ENCODE results near the gene IL13RA2.
A peak's percentile ranks its signal among the peaks of the same experiment; 100 is the strongest.

The IL13RA2 gene

GRCh38 chrX:115017455-115017854, at the start of gene IL13RA2:
Gene IL13RA2, minus strand, starts transcription at chrX:115017616. Its CDS starts 347 bp downstream, at chrX:115017269.
- DNase-seq = no peak

GRCh38 chrX:115065304-115065703, 47.9 kb upstream of the IL13RA2 start:
- no peak for DNase-seq

GRCh38 chrX:115060013-115060412, 42.6 kb upstream of the IL13RA2 start:
- no peak for DNase-seq

GRCh38 chrX:115058276-115058675, 40.9 kb upstream of the IL13RA2 start:
- peak; percentile 79 for DNase-seq

GRCh38 chrX:115054876-115055275, 37.5 kb upstream of the IL13RA2 start:
- DNase-seq = no peak

- no peak for DNase-seq
Observed at GRCh38 chrX:115053223-115053622, 35.8 kb upstream of the IL13RA2 start.

- peak; percentile 48 for DNase-seq
Observed at GRCh38 chrX:115047715-115048114, 30.3 kb upstream of the IL13RA2 start.

- DNase-seq = peak; percentile 67
Observed at GRCh38 chrX:115047181-115047580, 29.8 kb upstream of the IL13RA2 start.

- DNase-seq = no peak
Observed at GRCh38 chrX:115040417-115040816, 23.0 kb upstream of the IL13RA2 start.

- DNase-seq = no peak
Observed at GRCh38 chrX:115038406-115038805, 21.0 kb upstream of the IL13RA2 start.

- DNase-seq = no peak
Observed at GRCh38 chrX:115036029-115036428, 18.6 kb upstream of the IL13RA2 start.

- no peak for DNase-seq
Observed at GRCh38 chrX:115031989-115032388, 14.6 kb upstream of the IL13RA2 start.

- DNase-seq = no peak
Observed at GRCh38 chrX:115030625-115031024, 13.2 kb upstream of the IL13RA2 start.

- DNase-seq = no peak
Observed at GRCh38 chrX:115029869-115030570, 12.6 kb upstream of the IL13RA2 start.

GRCh38 chrX:115029440-115029839, 12.0 kb upstream of the IL13RA2 start:
- no peak for DNase-seq

GRCh38 chrX:115023811-115024210, 6.4 kb upstream of the IL13RA2 start:
- no peak for DNase-seq

- peak; percentile 85 for DNase-seq
Observed at GRCh38 chrX:115023139-115023538, 5.7 kb upstream of the IL13RA2 start.

GRCh38 chrX:115021121-115021520, 3.7 kb upstream of the IL13RA2 start:
- DNase-seq = no peak

GRCh38 chrX:115018944-115019343, 1.5 kb upstream of the IL13RA2 start:
- peak; percentile 74 for DNase-seq

- DNase-seq = no peak
Observed at GRCh38 chrX:115018040-115018647, 728 bp upstream of the IL13RA2 start.

- DNase-seq = peak; percentile 79
Observed at GRCh38 chrX:115013705-115014104, 3.7 kb downstream of the IL13RA2 start.

GRCh38 chrX:115011428-115011827, 6.0 kb downstream of the IL13RA2 start:
- no peak for DNase-seq

GRCh38 chrX:114999906-115000305, 17.5 kb downstream of the IL13RA2 start:
- no peak for DNase-seq

GRCh38 chrX:114997779-114998178, 19.6 kb downstream of the IL13RA2 start:
- DNase-seq = no peak
